Measurements from ENCODE around the gene TGFB2. TPM values are rescaled to one million over a fixed set of nuclear protein-coding genes. Genes with fewer than 3 reads are reported as not detected.

TGFB2 gene
- total RNA-seq, 4 donors from 2014 or later: 4.9 to 43.2 (median 12.0) TPM

DNA sequence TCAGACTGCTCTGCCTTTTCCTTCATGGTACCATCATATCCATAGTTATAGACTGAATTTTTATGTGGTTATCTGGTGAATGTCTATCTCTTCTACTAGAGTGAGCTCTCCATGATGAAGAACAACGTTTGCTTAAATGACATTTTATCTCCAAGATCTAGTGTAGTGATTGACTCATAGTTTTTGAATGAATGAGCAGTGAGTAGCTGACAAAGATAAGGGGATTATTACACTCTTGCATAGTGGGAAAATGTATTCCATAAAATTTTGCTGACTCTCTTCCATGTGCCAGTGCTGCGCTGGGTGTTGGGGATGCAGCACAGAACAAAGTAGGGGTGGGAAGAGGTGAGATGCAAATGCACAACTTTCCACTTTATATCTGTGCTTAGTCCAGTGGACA, 147.7 kb downstream of the TGFB2 start:
- Histone ChIP-seq H3K36me3 (no peaks in the 10 kb centered on the region), H3K27ac (no peak overlapping the region), H3K4me1 (no peaks in the 10 kb centered on the region), H3K4me3 (no peak overlapping the region), H3K9me3 (no peaks in the 10 kb centered on the region), H3K27me3 (no peaks in the 10 kb centered on the region)
- TF ChIP-seq CTCF (IDR thresholded peaks at IDR 0.05): no peak
- no peak for TF ChIP-seq POLR2A (IDR thresholded peaks at IDR 0.05)
- intact Hi-C loops (cut with DNase I; ENCODE audit: low total_unique reads): no loop called here
- DNase-seq: no peak

GRCh38 chr1:218493986-218494385, 148.8 kb downstream of the TGFB2 start:
- H3K4me3 ChIP-seq: no peak overlapping the region
- H3K36me3 ChIP-seq: no peaks in the 10 kb centered on the region
- intact Hi-C loops (cut with DNase I; ENCODE audit: low total_unique reads): no loop called here
- H3K4me1 ChIP-seq: no peaks in the 10 kb centered on the region
- DNase-seq: no peak
- no peaks in the 10 kb centered on the region for H3K27me3 ChIP-seq
- H3K9me3 ChIP-seq: no peaks in the 10 kb centered on the region
- H3K27ac ChIP-seq: no peak overlapping the region
- TF ChIP-seq POLR2A (IDR thresholded peaks at IDR 0.05): no peak
- TF ChIP-seq CTCF (IDR thresholded peaks at IDR 0.05): no peak

Small RNAs within 50 kb of the gene (small RNA-seq; reads per million reads assigned to genes)
- gene AC096638.1: not detected

Other genes with a start within 250 kb of the TGFB2 start
- 10 to 100 TPM in 3 of 4 donors, 1 to 10 TPM in 1; 2.6 to 21.8 (median 12.9) TPM for gene RRP15, start 60.0 kb upstream of the TGFB2 start, total RNA-seq

Measured in uterus (tissue), 4 donors.